ENCODE results near the gene RWDD2A. TPM values are rescaled to one million over a fixed set of nuclear protein-coding genes. Genes with fewer than 3 reads are reported as not detected.

Gene RWDD2A
- total and polyA plus RNA-seq, 4 donors = 1.9 to 5.5 (median 2.3) TPM

DNA sequence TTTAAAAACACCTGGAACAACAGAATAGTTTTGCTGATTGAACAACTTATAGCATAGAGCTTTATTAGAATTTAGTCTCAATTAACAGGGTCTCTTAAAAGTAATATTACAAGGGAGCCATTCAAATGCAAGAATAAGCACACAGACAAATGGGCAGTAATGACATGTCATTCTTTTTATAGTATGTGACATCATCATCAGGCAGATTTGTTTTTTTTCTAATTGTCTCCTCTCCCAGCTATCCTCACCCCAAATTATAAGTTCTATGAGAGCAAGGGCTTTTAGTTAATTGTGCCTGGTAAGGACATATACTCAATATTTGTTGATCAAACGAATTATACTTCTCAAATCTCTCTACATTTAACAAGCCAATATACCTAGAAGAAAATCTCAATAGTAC is 11.0 kb upstream of the RWDD2A start:
- no peak for TF ChIP-seq NR2F2 (IDR thresholded peaks at IDR 0.05)
- no peak for TF ChIP-seq EGR1 (IDR thresholded peaks at IDR 0.05; ENCODE audit: low read depth in 2 of 2)
- TF ChIP-seq, protein P1, sequence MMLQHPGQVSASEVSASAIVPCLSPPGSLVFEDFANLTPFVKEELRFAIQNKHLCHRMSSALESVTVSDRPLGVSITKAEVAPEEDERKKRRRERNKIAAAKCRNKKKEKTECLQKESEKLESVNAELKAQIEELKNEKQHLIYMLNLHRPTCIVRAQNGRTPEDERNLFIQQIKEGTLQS (IDR thresholded peaks at IDR 0.05) = no peak
- TF ChIP-seq, protein P2, sequence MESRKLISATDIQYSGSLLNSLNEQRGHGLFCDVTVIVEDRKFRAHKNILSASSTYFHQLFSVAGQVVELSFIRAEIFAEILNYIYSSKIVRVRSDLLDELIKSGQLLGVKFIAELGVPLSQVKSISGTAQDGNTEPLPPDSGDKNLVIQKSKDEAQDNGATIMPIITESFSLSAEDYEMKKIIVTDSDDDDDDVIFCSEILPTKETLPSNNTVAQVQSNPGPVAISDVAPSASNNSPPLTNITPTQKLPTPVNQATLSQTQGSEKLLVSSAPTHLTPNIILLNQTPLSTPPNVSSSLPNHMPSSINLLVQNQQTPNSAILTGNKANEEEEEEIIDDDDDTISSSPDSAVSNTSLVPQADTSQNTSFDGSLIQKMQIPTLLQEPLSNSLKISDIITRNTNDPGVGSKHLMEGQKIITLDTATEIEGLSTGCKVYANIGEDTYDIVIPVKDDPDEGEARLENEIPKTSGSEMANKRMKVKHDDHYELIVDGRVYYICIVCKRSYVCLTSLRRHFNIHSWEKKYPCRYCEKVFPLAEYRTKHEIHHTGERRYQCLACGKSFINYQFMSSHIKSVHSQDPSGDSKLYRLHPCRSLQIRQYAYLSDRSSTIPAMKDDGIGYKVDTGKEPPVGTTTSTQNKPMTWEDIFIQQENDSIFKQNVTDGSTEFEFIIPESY (IDR thresholded peaks at IDR 0.05) = no peak
- no peak for TF ChIP-seq GABPA (IDR thresholded peaks at IDR 0.05 in 1 of 2, conservative IDR thresholded peaks at IDR 0.05 in 1 of 2)
- TF ChIP-seq HNF4A (conservative IDR thresholded peaks at IDR 0.05) = no peak
- TF ChIP-seq, protein P3, sequence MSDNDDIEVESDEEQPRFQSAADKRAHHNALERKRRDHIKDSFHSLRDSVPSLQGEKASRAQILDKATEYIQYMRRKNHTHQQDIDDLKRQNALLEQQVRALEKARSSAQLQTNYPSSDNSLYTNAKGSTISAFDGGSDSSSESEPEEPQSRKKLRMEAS (IDR thresholded peaks at IDR 0.05) = no peak
- TF ChIP-seq, protein P4, sequence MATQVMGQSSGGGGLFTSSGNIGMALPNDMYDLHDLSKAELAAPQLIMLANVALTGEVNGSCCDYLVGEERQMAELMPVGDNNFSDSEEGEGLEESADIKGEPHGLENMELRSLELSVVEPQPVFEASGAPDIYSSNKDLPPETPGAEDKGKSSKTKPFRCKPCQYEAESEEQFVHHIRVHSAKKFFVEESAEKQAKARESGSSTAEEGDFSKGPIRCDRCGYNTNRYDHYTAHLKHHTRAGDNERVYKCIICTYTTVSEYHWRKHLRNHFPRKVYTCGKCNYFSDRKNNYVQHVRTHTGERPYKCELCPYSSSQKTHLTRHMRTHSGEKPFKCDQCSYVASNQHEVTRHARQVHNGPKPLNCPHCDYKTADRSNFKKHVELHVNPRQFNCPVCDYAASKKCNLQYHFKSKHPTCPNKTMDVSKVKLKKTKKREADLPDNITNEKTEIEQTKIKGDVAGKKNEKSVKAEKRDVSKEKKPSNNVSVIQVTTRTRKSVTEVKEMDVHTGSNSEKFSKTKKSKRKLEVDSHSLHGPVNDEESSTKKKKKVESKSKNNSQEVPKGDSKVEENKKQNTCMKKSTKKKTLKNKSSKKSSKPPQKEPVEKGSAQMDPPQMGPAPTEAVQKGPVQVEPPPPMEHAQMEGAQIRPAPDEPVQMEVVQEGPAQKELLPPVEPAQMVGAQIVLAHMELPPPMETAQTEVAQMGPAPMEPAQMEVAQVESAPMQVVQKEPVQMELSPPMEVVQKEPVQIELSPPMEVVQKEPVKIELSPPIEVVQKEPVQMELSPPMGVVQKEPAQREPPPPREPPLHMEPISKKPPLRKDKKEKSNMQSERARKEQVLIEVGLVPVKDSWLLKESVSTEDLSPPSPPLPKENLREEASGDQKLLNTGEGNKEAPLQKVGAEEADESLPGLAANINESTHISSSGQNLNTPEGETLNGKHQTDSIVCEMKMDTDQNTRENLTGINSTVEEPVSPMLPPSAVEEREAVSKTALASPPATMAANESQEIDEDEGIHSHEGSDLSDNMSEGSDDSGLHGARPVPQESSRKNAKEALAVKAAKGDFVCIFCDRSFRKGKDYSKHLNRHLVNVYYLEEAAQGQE (IDR thresholded peaks at IDR 0.05) = no peak
- no peak for TF ChIP-seq RXRA (IDR thresholded peaks at IDR 0.05)
- no peak for TF ChIP-seq FOXA1 (IDR thresholded peaks at IDR 0.05)
- TF ChIP-seq TAF1 (conservative IDR thresholded peaks at IDR 0.05) = no peak
- TF ChIP-seq, protein P5, sequence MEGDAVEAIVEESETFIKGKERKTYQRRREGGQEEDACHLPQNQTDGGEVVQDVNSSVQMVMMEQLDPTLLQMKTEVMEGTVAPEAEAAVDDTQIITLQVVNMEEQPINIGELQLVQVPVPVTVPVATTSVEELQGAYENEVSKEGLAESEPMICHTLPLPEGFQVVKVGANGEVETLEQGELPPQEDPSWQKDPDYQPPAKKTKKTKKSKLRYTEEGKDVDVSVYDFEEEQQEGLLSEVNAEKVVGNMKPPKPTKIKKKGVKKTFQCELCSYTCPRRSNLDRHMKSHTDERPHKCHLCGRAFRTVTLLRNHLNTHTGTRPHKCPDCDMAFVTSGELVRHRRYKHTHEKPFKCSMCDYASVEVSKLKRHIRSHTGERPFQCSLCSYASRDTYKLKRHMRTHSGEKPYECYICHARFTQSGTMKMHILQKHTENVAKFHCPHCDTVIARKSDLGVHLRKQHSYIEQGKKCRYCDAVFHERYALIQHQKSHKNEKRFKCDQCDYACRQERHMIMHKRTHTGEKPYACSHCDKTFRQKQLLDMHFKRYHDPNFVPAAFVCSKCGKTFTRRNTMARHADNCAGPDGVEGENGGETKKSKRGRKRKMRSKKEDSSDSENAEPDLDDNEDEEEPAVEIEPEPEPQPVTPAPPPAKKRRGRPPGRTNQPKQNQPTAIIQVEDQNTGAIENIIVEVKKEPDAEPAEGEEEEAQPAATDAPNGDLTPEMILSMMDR (IDR thresholded peaks at IDR 0.05; ENCODE audit: low read depth, low read length, missing input control) = no peak
- TF ChIP-seq HNF4G (IDR thresholded peaks at IDR 0.05) = no peak
- no peak for TF ChIP-seq RAD21 (IDR thresholded peaks at IDR 0.05)
- no peak for TF ChIP-seq JUND (IDR thresholded peaks at IDR 0.05)
- TF ChIP-seq SP1 (IDR thresholded peaks at IDR 0.05) = no peak
- no peak for TF ChIP-seq FOXA2 (IDR thresholded peaks at IDR 0.05)
- no peak for TF ChIP-seq YY1 (IDR thresholded peaks at IDR 0.05)
- no peak overlapping the region for H3K27ac ChIP-seq (ENCODE audit: low read depth in 1 of 2, low read length in 2 of 2)
- no peaks in the 10 kb centered on the region for H3K4me1 ChIP-seq (ENCODE audit: control insufficient read depth in 4 of 4, insufficient read depth in 4 of 4, low read length in 3 of 4)
- H3K9me3 ChIP-seq (ENCODE audit: control insufficient read depth in 4 of 4, low read length in 3 of 4) = no peaks in the 10 kb centered on the region
- WGBS = 93% methylated on average over 1 of the region's 1 CpG
- no peak overlapping the region for H3K4me3 ChIP-seq (ENCODE audit: low read depth in 1 of 3, low read length in 3 of 3)
- DNase-seq (ENCODE audit: low spot score) = no peak
- H3K9ac ChIP-seq (ENCODE audit: low read depth in 1 of 2, low read length in 2 of 2) = no peak overlapping the region
- H3K36me3 ChIP-seq (ENCODE audit: control insufficient read depth in 4 of 4, insufficient read depth in 3 of 4, low read depth in 1 of 4, low read length in 3 of 4) = peaks cover 8 to 66% (median 44%) of the 10 kb centered on the region in 4 donors
- no peaks in the 10 kb centered on the region for H3K27me3 ChIP-seq (ENCODE audit: control insufficient read depth in 4 of 4, insufficient read depth in 4 of 4, low read length in 3 of 4)
